GM10248 (cell line): ENCODE results near the gene ESPN.

Experiments
- CTCF ChIA-PET: fragments of 300-600 bp; sonication (Branson Sonifier 250); formaldehyde crosslinking; extraction: SDS; loops from one replicate; lab custom pipeline; 2021; ENCODE audit warnings: antibody characterized with exemption; lab: Yijun Ruan, JAX
- POLR2A ChIA-PET: fragments of 350-650 bp; sonication (Branson Sonifier 250); formaldehyde crosslinking; extraction: SDS; loops from one replicate; lab custom pipeline; 2020; ENCODE audit warnings: antibody characterized with exemption; lab: Yijun Ruan, JAX
- DNase-seq: peaks from one replicate; pipeline ENCODE4 v3.0.0; 2012; ENCODE audit errors: extremely low spot score
- CTCF ChIP-seq: IDR thresholded peaks from 2 replicates; pipeline ENCODE4 v1.5.1; 2012; ENCODE audit warnings: mild to moderate bottlenecking, low read depth; ENCODE audit errors: extremely low read depth, missing control alignments, control extremely low read depth

Gene ESPN

GRCh38 chr1:6470132-6471085 lies 45.8 kb downstream of the ESPN start:
- POLR2A ChIA-PET, result no interaction called here
- no peak for TF ChIP-seq CTCF
- CTCF ChIA-PET, result interaction anchor here (1.0 to 1.3 kb wide), 2 partner anchors 19 to 20 kb away, joined by 3 read pairs; partner anchors contain the start of gene PLEKHG5
- no peak for DNase-seq

GRCh38 chr1:6471086-6471969 lies 46.8 kb downstream of the ESPN start:
- DNase-seq, result no peak
- TF ChIP-seq CTCF, result no peak
- CTCF ChIA-PET, result interaction anchor here (0.7 to 1.8 kb wide), 5 partner anchors 9 to 108 kb away, joined by 3 to 5 read pairs (median 4); no protein-coding TSS in a partner anchor

GRCh38 chr1:6471970-6472368 lies 47.4 kb downstream of the ESPN start:
- CTCF ChIA-PET, result interaction anchor here (0.7 to 1.8 kb wide), 5 partner anchors 8 to 109 kb away, joined by 3 to 5 read pairs (median 4); no protein-coding TSS in a partner anchor
- POLR2A ChIA-PET, result no interaction called here
- DNase-seq, result no peak

More at GRCh38 chr1:6471086-6471969, 46.8 kb downstream of the ESPN start:
- POLR2A ChIA-PET, result no interaction called here

GRCh38 chr1:6472391-6472790 lies 47.8 kb downstream of the ESPN start:
- no peak for DNase-seq
- CTCF ChIA-PET, result interaction anchor here (0.7 to 1.8 kb wide), 5 partner anchors 8 to 109 kb away, joined by 3 to 5 read pairs (median 4); no protein-coding TSS in a partner anchor
- peak; percentile 15 for TF ChIP-seq CTCF
- POLR2A ChIA-PET, result no interaction called here

More at GRCh38 chr1:6471970-6472368, 47.4 kb downstream of the ESPN start:
- no peak for TF ChIP-seq CTCF

GRCh38 chr1:6473156-6473555 lies 48.6 kb downstream of the ESPN start:
- POLR2A ChIA-PET, result no interaction called here
- CTCF ChIA-PET, result interaction anchor here (0.6 to 1.8 kb wide), 3 partner anchors 18 to 227 kb away, joined by 3 to 4 read pairs (median 3); no protein-coding TSS in a partner anchor
- TF ChIP-seq CTCF, result no peak
- no peak for DNase-seq
